ENCODE results near the gene RASAL1. TPM values are rescaled to one million over a fixed set of nuclear protein-coding genes. Genes with fewer than 3 reads are reported as not detected.
A peak's percentile ranks its signal among the peaks of the same experiment; 100 is the strongest.
"Not testable (repeated sequence)": the region's sequence is repeated elsewhere in the genome, so short reads cannot be mapped to it uniquely, and the experiment has no call there.

Gene RASAL1
- total RNA-seq, 2 donors from 2014 or later = 1.0 to 21.3 TPM

GRCh38 chr12:113120670-113121370 lies 14.7 kb downstream of the RASAL1 start:
- Mint-ChIP-seq H3K27me3 (peaks cover 5% of the 10 kb centered on the region), H3K4me1 (no peaks in the 10 kb centered on the region), H3K27ac (no peak overlapping the region), H3K4me3 (no peak overlapping the region), H3K9me3 (no peaks in the 10 kb centered on the region), H3K36me3 (ENCODE audit: low read depth) (no peaks in the 10 kb centered on the region)
- no peak for ATAC-seq (replicated peaks)

GRCh38 chr12:113119980-113120669 lies 15.4 kb downstream of the RASAL1 start:
- Mint-ChIP-seq H3K4me3 (no peak overlapping the region), H3K27ac (no peak overlapping the region), H3K4me1 (no peaks in the 10 kb centered on the region), H3K9me3 (no peaks in the 10 kb centered on the region), H3K36me3 (ENCODE audit: low read depth) (no peaks in the 10 kb centered on the region), H3K27me3 (peaks cover 5% of the 10 kb centered on the region)
- ATAC-seq (replicated peaks) = no peak

- Mint-ChIP-seq H3K27me3 (peaks cover 5% of the 10 kb centered on the region), H3K27ac (no peak overlapping the region)
These were observed 17.4 kb downstream of the RASAL1 start for GRCh38 chr12:113118142-113118541.

GRCh38 chr12:113117684-113118083 lies 17.9 kb downstream of the RASAL1 start:
- not testable (repeated sequence) for H3K27me3 Mint-ChIP-seq; H3K9me3 Mint-ChIP-seq; H3K27ac Mint-ChIP-seq; H3K4me1 Mint-ChIP-seq; H3K4me3 Mint-ChIP-seq; H3K36me3 Mint-ChIP-seq (ENCODE audit: low read depth)
- peak; percentile 53 for ATAC-seq (replicated peaks)

More at GRCh38 chr12:113118142-113118541, 17.4 kb downstream of the RASAL1 start:
- Mint-ChIP-seq H3K9me3 (no peaks in the 10 kb centered on the region), H3K4me3 (no peak overlapping the region), H3K4me1 (no peaks in the 10 kb centered on the region), H3K36me3 (ENCODE audit: low read depth) (no peaks in the 10 kb centered on the region)
- ATAC-seq (replicated peaks) = peak; percentile 24

- no peaks in the 10 kb centered on the region for H3K4me1 Mint-ChIP-seq
- H3K4me3 Mint-ChIP-seq = no peak overlapping the region
- H3K27me3 Mint-ChIP-seq = peaks cover 5% of the 10 kb centered on the region
- no peaks in the 10 kb centered on the region for H3K36me3 Mint-ChIP-seq (ENCODE audit: low read depth)
- no peak overlapping the region for H3K27ac Mint-ChIP-seq
- ATAC-seq (replicated peaks) = no peak
- no peaks in the 10 kb centered on the region for H3K9me3 Mint-ChIP-seq
These were observed 18.7 kb downstream of the RASAL1 start for GRCh38 chr12:113116875-113117274.

GRCh38 chr12:113115455-113116126 lies 20.0 kb downstream of the RASAL1 start:
- no peak overlapping the region for H3K27ac Mint-ChIP-seq
- H3K9me3 Mint-ChIP-seq = no peaks in the 10 kb centered on the region
- H3K4me1 Mint-ChIP-seq = no peaks in the 10 kb centered on the region
- H3K4me3 Mint-ChIP-seq = no peak overlapping the region
- peaks cover 5% of the 10 kb centered on the region for H3K27me3 Mint-ChIP-seq
- H3K36me3 Mint-ChIP-seq (ENCODE audit: low read depth) = no peaks in the 10 kb centered on the region
- ATAC-seq (replicated peaks) = no peak

- no peaks in the 10 kb centered on the region for H3K9me3 Mint-ChIP-seq
- H3K36me3 Mint-ChIP-seq (ENCODE audit: low read depth) = no peaks in the 10 kb centered on the region
- ATAC-seq (replicated peaks) = no peak
- no peak overlapping the region for H3K27ac Mint-ChIP-seq
- H3K27me3 Mint-ChIP-seq = no peaks in the 10 kb centered on the region
- H3K4me3 Mint-ChIP-seq = no peak overlapping the region
- no peaks in the 10 kb centered on the region for H3K4me1 Mint-ChIP-seq
These were observed 20.9 kb downstream of the RASAL1 start for GRCh38 chr12:113114447-113115178.

- Mint-ChIP-seq H3K4me1 (no peaks in the 10 kb centered on the region), H3K27ac (no peak overlapping the region), H3K4me3 (no peak overlapping the region), H3K9me3 (no peaks in the 10 kb centered on the region), H3K27me3 (no peaks in the 10 kb centered on the region), H3K36me3 (ENCODE audit: low read depth) (no peaks in the 10 kb centered on the region)
- ATAC-seq (replicated peaks) = no peak
These were observed 22.2 kb downstream of the RASAL1 start for GRCh38 chr12:113113397-113113796.

- Mint-ChIP-seq H3K27ac (no peak overlapping the region), H3K4me1 (no peaks in the 10 kb centered on the region), H3K27me3 (no peaks in the 10 kb centered on the region), H3K9me3 (no peaks in the 10 kb centered on the region), H3K36me3 (ENCODE audit: low read depth) (no peaks in the 10 kb centered on the region), H3K4me3 (no peak overlapping the region)
- no peak for ATAC-seq (replicated peaks)
These were observed 23.3 kb downstream of the RASAL1 start for GRCh38 chr12:113112043-113112899.

GRCh38 chr12:113111247-113111646 lies 24.3 kb downstream of the RASAL1 start:
- Mint-ChIP-seq H3K9me3 (no peaks in the 10 kb centered on the region), H3K4me3 (no peak overlapping the region), H3K36me3 (ENCODE audit: low read depth) (no peaks in the 10 kb centered on the region), H3K4me1 (no peaks in the 10 kb centered on the region), H3K27me3 (no peaks in the 10 kb centered on the region), H3K27ac (no peak overlapping the region)
- ATAC-seq (replicated peaks) = no peak

GRCh38 chr12:113109872-113110599 lies 25.5 kb downstream of the RASAL1 start:
- Mint-ChIP-seq H3K9me3 (no peaks in the 10 kb centered on the region), H3K36me3 (ENCODE audit: low read depth) (no peaks in the 10 kb centered on the region), H3K27ac (peak overlapping the region; percentile 30), H3K4me3 (no peak overlapping the region), H3K27me3 (no peaks in the 10 kb centered on the region), H3K4me1 (no peaks in the 10 kb centered on the region)
- ATAC-seq (replicated peaks) = no peak

GRCh38 chr12:113109360-113109759 lies 26.2 kb downstream of the RASAL1 start:
- ATAC-seq (replicated peaks) = no peak
- Mint-ChIP-seq H3K9me3 (no peaks in the 10 kb centered on the region), H3K36me3 (ENCODE audit: low read depth) (no peaks in the 10 kb centered on the region), H3K27me3 (no peaks in the 10 kb centered on the region), H3K4me1 (no peaks in the 10 kb centered on the region), H3K4me3 (no peak overlapping the region), H3K27ac (peak overlapping the region; percentile 30)

- Mint-ChIP-seq H3K9me3 (no peaks in the 10 kb centered on the region), H3K27me3 (no peaks in the 10 kb centered on the region), H3K36me3 (ENCODE audit: low read depth) (no peaks in the 10 kb centered on the region), H3K27ac (no peak overlapping the region), H3K4me3 (no peak overlapping the region), H3K4me1 (no peaks in the 10 kb centered on the region)
- no peak for ATAC-seq (replicated peaks)
These were observed 27.3 kb downstream of the RASAL1 start for GRCh38 chr12:113108308-113108707.

Measured in activated T-helper 17 cell treated with anti-CD3 and anti-CD28 coated beads, Interleukin-2, amount 50 U/mL, for 72 hours (primary cell).